ENCODE results near the gene CKS1B.
A peak's percentile ranks its signal among the peaks of the same experiment; 100 is the strongest.

Gene CKS1B

GRCh38 chr1:155015527-155016230 lies 41.2 kb downstream of the CKS1B start:
- no peak for DNase-seq (ENCODE audit: low read depth)

- DNase-seq (ENCODE audit: low read depth), result no peak
These were observed 41.9 kb downstream of the CKS1B start for GRCh38 chr1:155016231-155016831.

GRCh38 chr1:155017041-155017945 lies 42.8 kb downstream of the CKS1B start:
- peak; percentile 82 for DNase-seq (ENCODE audit: low read depth)

GRCh38 chr1:155017946-155018316 lies 43.5 kb downstream of the CKS1B start:
- no peak for DNase-seq (ENCODE audit: low read depth)

GRCh38 chr1:155018617-155019348 lies 44.3 kb downstream of the CKS1B start:
- DNase-seq (ENCODE audit: low read depth), result no peak

- DNase-seq (ENCODE audit: low read depth), result no peak
These were observed 45.1 kb downstream of the CKS1B start for GRCh38 chr1:155019377-155020245.

GRCh38 chr1:155022136-155022926 lies 47.9 kb downstream of the CKS1B start:
- DNase-seq (ENCODE audit: low read depth), result no peak

- no peak for DNase-seq (ENCODE audit: low read depth)
These were observed 48.4 kb downstream of the CKS1B start for GRCh38 chr1:155022927-155023236.

- DNase-seq (ENCODE audit: low read depth), result no peak
These were observed 49.1 kb downstream of the CKS1B start for GRCh38 chr1:155023627-155024026.

- DNase-seq (ENCODE audit: low read depth), result no peak
These were observed 49.8 kb downstream of the CKS1B start for GRCh38 chr1:155024315-155024714.

GRCh38 chr1:155026154-155026553 lies 51.7 kb downstream of the CKS1B start:
- DNase-seq (ENCODE audit: low read depth), result no peak

- no peak for DNase-seq (ENCODE audit: low read depth)
These were observed 52.1 kb downstream of the CKS1B start for GRCh38 chr1:155026588-155026987.
